ENCODE measurements around the gene NELFCD.

- no peak for TF ChIP-seq YY1 (IDR thresholded peaks at IDR 0.05; ENCODE audit: low read depth)
- TF ChIP-seq RAD21 (IDR thresholded peaks at IDR 0.05; ENCODE audit: low read depth) = no peak
- no peak for TF ChIP-seq TAF1 (IDR thresholded peaks at IDR 0.05; ENCODE audit: low read depth)
- TF ChIP-seq, protein P1, sequence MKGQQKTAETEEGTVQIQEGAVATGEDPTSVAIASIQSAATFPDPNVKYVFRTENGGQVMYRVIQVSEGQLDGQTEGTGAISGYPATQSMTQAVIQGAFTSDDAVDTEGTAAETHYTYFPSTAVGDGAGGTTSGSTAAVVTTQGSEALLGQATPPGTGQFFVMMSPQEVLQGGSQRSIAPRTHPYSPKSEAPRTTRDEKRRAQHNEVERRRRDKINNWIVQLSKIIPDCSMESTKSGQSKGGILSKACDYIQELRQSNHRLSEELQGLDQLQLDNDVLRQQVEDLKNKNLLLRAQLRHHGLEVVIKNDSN (IDR thresholded peaks at IDR 0.05) = no peak
- TF ChIP-seq TCF12 (IDR thresholded peaks at IDR 0.05; ENCODE audit: low read depth) = no peak
- TF ChIP-seq MAX (IDR thresholded peaks at IDR 0.05) = no peak
- TF ChIP-seq EP300 (IDR thresholded peaks at IDR 0.05; ENCODE audit: borderline replicate concordance) = no peak
- TF ChIP-seq CEBPB (IDR thresholded peaks at IDR 0.05) = no peak
Observed at GRCh38 chr20:58938541-58938940, 42.5 kb upstream of the NELFCD start.
